PC-9 (cell line): ENCODE results near the gene THADA.

Experiments
- EZH2 ChIP-seq: fragments of 200-600 bp; sonication (generic); IDR thresholded peaks from 2 replicates; pipeline ENCODE4 v1.8.0; 2017; ENCODE audit warnings: antibody characterized with exemption, low read depth
- TF ChIP-seq, protein P1 (sequence below): fragments of 200-600 bp; sonication (generic); conservative IDR thresholded peaks from 2 replicates; pipeline ENCODE4 v1.6.1; 2017; ENCODE audit warnings: mixed run types, antibody characterized with exemption, mild to moderate bottlenecking, moderate library complexity

DNA sequence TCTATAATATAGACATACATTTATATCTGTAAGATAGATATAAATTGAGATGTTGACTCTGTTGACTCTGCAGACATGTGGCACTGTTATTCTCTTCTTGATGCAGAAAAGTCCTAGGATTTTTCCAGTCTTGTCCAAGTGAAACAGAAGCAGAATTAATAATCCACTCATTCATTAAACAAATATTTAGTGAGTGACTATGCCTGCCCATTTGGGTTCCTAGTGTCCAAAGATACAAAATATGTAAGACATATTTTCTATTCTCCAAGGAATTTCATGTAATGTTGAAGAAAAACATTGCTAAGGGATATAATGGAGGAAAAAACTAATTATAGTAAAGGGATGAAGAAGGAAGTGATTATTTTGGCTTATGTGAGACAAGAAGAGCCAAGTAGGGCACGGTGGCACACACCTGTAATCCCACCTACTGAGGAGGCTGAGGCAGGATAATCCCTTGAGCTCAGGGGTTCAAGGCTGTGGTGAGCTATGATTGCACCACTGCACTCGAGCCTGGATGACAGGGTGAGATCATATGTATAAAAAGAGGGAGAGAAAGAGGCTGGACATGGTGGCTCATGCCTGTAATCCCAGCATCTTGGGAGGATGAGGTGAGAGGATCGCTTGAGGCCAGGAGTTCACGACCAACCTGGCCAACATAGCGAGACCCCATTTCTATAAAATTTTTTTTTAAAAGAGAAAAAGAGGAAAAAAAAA is 21.3 kb upstream of the THADA start:
- TF ChIP-seq, protein P1, sequence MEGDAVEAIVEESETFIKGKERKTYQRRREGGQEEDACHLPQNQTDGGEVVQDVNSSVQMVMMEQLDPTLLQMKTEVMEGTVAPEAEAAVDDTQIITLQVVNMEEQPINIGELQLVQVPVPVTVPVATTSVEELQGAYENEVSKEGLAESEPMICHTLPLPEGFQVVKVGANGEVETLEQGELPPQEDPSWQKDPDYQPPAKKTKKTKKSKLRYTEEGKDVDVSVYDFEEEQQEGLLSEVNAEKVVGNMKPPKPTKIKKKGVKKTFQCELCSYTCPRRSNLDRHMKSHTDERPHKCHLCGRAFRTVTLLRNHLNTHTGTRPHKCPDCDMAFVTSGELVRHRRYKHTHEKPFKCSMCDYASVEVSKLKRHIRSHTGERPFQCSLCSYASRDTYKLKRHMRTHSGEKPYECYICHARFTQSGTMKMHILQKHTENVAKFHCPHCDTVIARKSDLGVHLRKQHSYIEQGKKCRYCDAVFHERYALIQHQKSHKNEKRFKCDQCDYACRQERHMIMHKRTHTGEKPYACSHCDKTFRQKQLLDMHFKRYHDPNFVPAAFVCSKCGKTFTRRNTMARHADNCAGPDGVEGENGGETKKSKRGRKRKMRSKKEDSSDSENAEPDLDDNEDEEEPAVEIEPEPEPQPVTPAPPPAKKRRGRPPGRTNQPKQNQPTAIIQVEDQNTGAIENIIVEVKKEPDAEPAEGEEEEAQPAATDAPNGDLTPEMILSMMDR, result no peak
- TF ChIP-seq EZH2, result no peak
